ENCODE measurements around the gene UTP4. TPM values are rescaled to one million over a fixed set of nuclear protein-coding genes. Genes with fewer than 3 reads are reported as not detected.

The UTP4 gene
- total RNA-seq, 1 donor from 2014 or later = 51.4 TPM

GRCh38 chr16:69197573-69197972, 65.1 kb downstream of the UTP4 start:
- TF ChIP-seq CTCF (IDR thresholded peaks at IDR 0.05; ENCODE audit: unreplicated experiment) = no peak
- no peaks in the 10 kb centered on the region for H3K27me3 Mint-ChIP-seq
- peaks cover 1% of the 10 kb centered on the region for H3K36me3 Mint-ChIP-seq (ENCODE audit: insufficient read depth)
- no peak overlapping the region for H3K4me3 Mint-ChIP-seq (ENCODE audit: low read depth)
- no peaks in the 10 kb centered on the region for H3K9me3 Mint-ChIP-seq (ENCODE audit: low read depth)
- H3K4me1 Mint-ChIP-seq (ENCODE audit: low read depth) = peaks cover 25% of the 10 kb centered on the region
- no peak overlapping the region for H3K27ac Mint-ChIP-seq
- no peak for DNase-seq (ENCODE audit: low spot score, unreplicated experiment)

GRCh38 chr16:69199382-69199781, 66.9 kb downstream of the UTP4 start:
- Mint-ChIP-seq H3K27me3 (no peaks in the 10 kb centered on the region), H3K4me1 (ENCODE audit: low read depth) (peaks cover 18% of the 10 kb centered on the region), H3K36me3 (ENCODE audit: insufficient read depth) (peaks cover 1% of the 10 kb centered on the region), H3K9me3 (ENCODE audit: low read depth) (no peaks in the 10 kb centered on the region), H3K4me3 (ENCODE audit: low read depth) (no peak overlapping the region), H3K27ac (no peak overlapping the region)
- no peak for DNase-seq (ENCODE audit: low spot score, unreplicated experiment)
- no peak for TF ChIP-seq CTCF (IDR thresholded peaks at IDR 0.05; ENCODE audit: unreplicated experiment)

- TF ChIP-seq CTCF (IDR thresholded peaks at IDR 0.05; ENCODE audit: unreplicated experiment) = no peak
These were observed 68.8 kb downstream of the UTP4 start for GRCh38 chr16:69201291-69201690.

GRCh38 chr16:69201787-69202186, 69.3 kb downstream of the UTP4 start:
- no peak overlapping the region for H3K27ac Mint-ChIP-seq
- no peaks in the 10 kb centered on the region for H3K27me3 Mint-ChIP-seq
- peaks cover 1% of the 10 kb centered on the region for H3K36me3 Mint-ChIP-seq (ENCODE audit: insufficient read depth)
- no peak overlapping the region for H3K4me3 Mint-ChIP-seq (ENCODE audit: low read depth)
- TF ChIP-seq CTCF (IDR thresholded peaks at IDR 0.05; ENCODE audit: unreplicated experiment) = no peak
- no peak for DNase-seq (ENCODE audit: low spot score, unreplicated experiment)
- H3K9me3 Mint-ChIP-seq (ENCODE audit: low read depth) = no peaks in the 10 kb centered on the region
- H3K4me1 Mint-ChIP-seq (ENCODE audit: low read depth) = peaks cover 18% of the 10 kb centered on the region

More at GRCh38 chr16:69201291-69201690, 68.8 kb downstream of the UTP4 start:
- Mint-ChIP-seq H3K36me3 (ENCODE audit: insufficient read depth) (peaks cover 1% of the 10 kb centered on the region), H3K9me3 (ENCODE audit: low read depth) (no peaks in the 10 kb centered on the region), H3K27me3 (no peaks in the 10 kb centered on the region), H3K4me3 (ENCODE audit: low read depth) (no peak overlapping the region), H3K27ac (no peak overlapping the region), H3K4me1 (ENCODE audit: low read depth) (peaks cover 18% of the 10 kb centered on the region)
- DNase-seq (ENCODE audit: low spot score, unreplicated experiment) = no peak

GRCh38 chr16:69204172-69204571, 71.7 kb downstream of the UTP4 start:
- H3K27me3 Mint-ChIP-seq = no peaks in the 10 kb centered on the region
- H3K9me3 Mint-ChIP-seq (ENCODE audit: low read depth) = no peaks in the 10 kb centered on the region
- DNase-seq (ENCODE audit: low spot score, unreplicated experiment) = no peak
- TF ChIP-seq CTCF (IDR thresholded peaks at IDR 0.05; ENCODE audit: unreplicated experiment) = no peak
- peaks cover 17% of the 10 kb centered on the region for H3K4me1 Mint-ChIP-seq (ENCODE audit: low read depth)
- peak overlapping the region; percentile 52 for H3K27ac Mint-ChIP-seq
- H3K36me3 Mint-ChIP-seq (ENCODE audit: insufficient read depth) = peaks cover 1% of the 10 kb centered on the region
- H3K4me3 Mint-ChIP-seq (ENCODE audit: low read depth) = no peak overlapping the region
